NCI-H1436 (cell line): ENCODE results near the gene CD58.
"Not testable (repeated sequence)": the region's sequence is repeated elsewhere in the genome, so short reads cannot be mapped to it uniquely, and the experiment has no call there.

Experiments
- DNase-seq: peaks from one replicate; lab custom pipeline; 2025; lab: John Stamatoyannopoulos, UW

CD58 gene

GRCh38 chr1:116570358-116571214 is at the start of gene CD58:
CD58 (minus strand) TSS chr1:116571026; CDS start chr1:116570972, 54 bp downstream.
- DNase-seq = peak; percentile 77

- not testable (repeated sequence) for DNase-seq
These were observed 49.6 kb upstream of the CD58 start for GRCh38 chr1:116620392-116620791.

GRCh38 chr1:116619106-116619505 is 48.3 kb upstream of the CD58 start:
- not testable (repeated sequence) for DNase-seq

- not testable (repeated sequence) for DNase-seq
These were observed 47.0 kb upstream of the CD58 start for GRCh38 chr1:116617808-116618207.

- not testable (repeated sequence) for DNase-seq
These were observed 43.0 kb upstream of the CD58 start for GRCh38 chr1:116613825-116614224.

- not testable (repeated sequence) for DNase-seq
These were observed 39.1 kb upstream of the CD58 start for GRCh38 chr1:116609801-116610371.

- not testable (repeated sequence) for DNase-seq
These were observed 38.0 kb upstream of the CD58 start for GRCh38 chr1:116608841-116609240.

GRCh38 chr1:116608151-116608550 is 37.3 kb upstream of the CD58 start:
- not testable (repeated sequence) for DNase-seq

GRCh38 chr1:116607463-116607862 is 36.6 kb upstream of the CD58 start:
- DNase-seq = not testable (repeated sequence)

- DNase-seq = not testable (repeated sequence)
These were observed 35.2 kb upstream of the CD58 start for GRCh38 chr1:116606067-116606466.

- DNase-seq = no peak
These were observed 34.5 kb upstream of the CD58 start for GRCh38 chr1:116605315-116605714.

- not testable (repeated sequence) for DNase-seq
These were observed 33.6 kb upstream of the CD58 start for GRCh38 chr1:116604408-116604807.

- DNase-seq = not testable (repeated sequence)
These were observed 32.8 kb upstream of the CD58 start for GRCh38 chr1:116603646-116604045.

GRCh38 chr1:116599369-116599768 is 28.5 kb upstream of the CD58 start:
- not testable (repeated sequence) for DNase-seq

- DNase-seq = not testable (repeated sequence)
These were observed 27.7 kb upstream of the CD58 start for GRCh38 chr1:116598420-116599036.

- not testable (repeated sequence) for DNase-seq
These were observed 26.6 kb upstream of the CD58 start for GRCh38 chr1:116597388-116597787.

- not testable (repeated sequence) for DNase-seq
These were observed 26.0 kb upstream of the CD58 start for GRCh38 chr1:116596742-116597307.

GRCh38 chr1:116595946-116596741 is 25.3 kb upstream of the CD58 start:
- DNase-seq = not testable (repeated sequence)

GRCh38 chr1:116595065-116595840 is 24.4 kb upstream of the CD58 start:
- not testable (repeated sequence) for DNase-seq

- not testable (repeated sequence) for DNase-seq
These were observed 23.2 kb upstream of the CD58 start for GRCh38 chr1:116593977-116594376.

GRCh38 chr1:116593401-116593800 is 22.6 kb upstream of the CD58 start:
- not testable (repeated sequence) for DNase-seq
